ENCODE measurements around the gene GBF1. TPM values are rescaled to one million over a fixed set of nuclear protein-coding genes. Genes with fewer than 3 reads are reported as not detected.

GBF1 gene
- total and polyA plus RNA-seq, 8 donors: 44.7 to 57.2 (median 46.6) TPM

GRCh38 chr10:102423372-102423968 lies 178.1 kb downstream of the GBF1 start:
- Histone ChIP-seq H3K9me3 (no peaks in the 10 kb centered on the region), H3K27ac (peak overlapping the region in 1 of 2 donors; percentile 90), H3K27me3 (peaks cover 0 to 13% of the 10 kb centered on the region in 2 donors), H3K36me3 (peaks cover 0 to 21% of the 10 kb centered on the region in 2 donors), H3K4me3 (peak overlapping the region in 1 of 2 donors; percentile 98), H3K4me1 (peaks cover 17 to 39% of the 10 kb centered on the region in 2 donors)
- TF ChIP-seq CTCF (IDR thresholded peaks at IDR 0.05): no peak
- no peak for DNase-seq
- intact Hi-C loops (cut with DNase I): no loop called here
- ATAC-seq: no peak

GRCh38 chr10:102424145-102424544 lies 178.8 kb downstream of the GBF1 start:
- peaks cover 0 to 21% of the 10 kb centered on the region in 2 donors for H3K36me3 ChIP-seq
- no peak overlapping the region for H3K27ac ChIP-seq
- no peak for DNase-seq
- intact Hi-C loops (cut with DNase I): no loop called here
- TF ChIP-seq CTCF (IDR thresholded peaks at IDR 0.05): no peak
- H3K27me3 ChIP-seq: peaks cover 0 to 6% of the 10 kb centered on the region in 2 donors
- ATAC-seq: no peak
- no peak overlapping the region for H3K4me3 ChIP-seq
- peaks cover 17 to 35% of the 10 kb centered on the region in 2 donors for H3K4me1 ChIP-seq
- H3K9me3 ChIP-seq: no peaks in the 10 kb centered on the region

- DNase-seq (peak in 1 of 4 donors; percentile 64), ATAC-seq (no peak)
- no peaks in the 10 kb centered on the region for H3K27me3 ChIP-seq
- H3K36me3 ChIP-seq: peaks cover 0 to 21% of the 10 kb centered on the region in 2 donors
- H3K4me1 ChIP-seq: peaks cover 13 to 27% of the 10 kb centered on the region in 2 donors
- no peak overlapping the region for H3K4me3 ChIP-seq
- H3K27ac ChIP-seq: no peak overlapping the region
- no peak for TF ChIP-seq CTCF (IDR thresholded peaks at IDR 0.05)
- H3K9me3 ChIP-seq: no peaks in the 10 kb centered on the region
- intact Hi-C loops (cut with DNase I): no loop called here
Observed at GRCh38 chr10:102424916-102425315, 179.6 kb downstream of the GBF1 start.

- H3K27me3 ChIP-seq: no peaks in the 10 kb centered on the region
- ATAC-seq: no peak
- intact Hi-C loops (cut with DNase I): no loop called here
- H3K4me1 ChIP-seq: peaks cover 8 to 22% of the 10 kb centered on the region in 2 donors
- no peak for DNase-seq
- no peak overlapping the region for H3K27ac ChIP-seq
- TF ChIP-seq CTCF (IDR thresholded peaks at IDR 0.05): no peak
- H3K36me3 ChIP-seq: peaks cover 0 to 21% of the 10 kb centered on the region in 2 donors
- no peaks in the 10 kb centered on the region for H3K9me3 ChIP-seq
- H3K4me3 ChIP-seq: no peak overlapping the region
Observed at GRCh38 chr10:102425444-102425843, 180.1 kb downstream of the GBF1 start.

GRCh38 chr10:102426803-102427287 lies 181.5 kb downstream of the GBF1 start:
- DNase-seq (no peak), ATAC-seq (no peak)
- Histone ChIP-seq H3K9me3 (no peaks in the 10 kb centered on the region), H3K27ac (no peak overlapping the region), H3K4me3 (no peak overlapping the region), H3K4me1 (peaks cover 12 to 30% of the 10 kb centered on the region in 2 donors), H3K36me3 (peaks cover 0 to 21% of the 10 kb centered on the region in 2 donors), H3K27me3 (no peaks in the 10 kb centered on the region)
- intact Hi-C loops (cut with DNase I): no loop called here
- no peak for TF ChIP-seq CTCF (IDR thresholded peaks at IDR 0.05)

Measured in left lung (tissue), 10 donors.